ENCODE data around the gene ACACB. TPM values are rescaled to one million over a fixed set of nuclear protein-coding genes. Genes with fewer than 3 reads are reported as not detected.

Gene ACACB
- total RNA-seq, 1 experiment from 2014 or later, result 20.0 TPM

GRCh38 chr12:109102491-109102890 is 13.9 kb upstream of the ACACB start (continued):
- TF ChIP-seq ZNF219 (CRISPR knock-in tag; IDR thresholded peaks at IDR 0.05; ENCODE audit: borderline replicate concordance) (no peak), ZNF121 (CRISPR knock-in tag; IDR thresholded peaks at IDR 0.05) (no peak), OVOL2 (CRISPR knock-in tag; IDR thresholded peaks at IDR 0.05; ENCODE audit: borderline replicate concordance) (no peak), NFATC4 (CRISPR knock-in tag; IDR thresholded peaks at IDR 0.05) (no peak)

- Mint-ChIP-seq H3K27ac (no peak overlapping the region), H3K27me3 (ENCODE audit: low read depth) (no peaks in the 10 kb centered on the region), H3K4me3 (no peak overlapping the region), H3K36me3 (peaks cover 75% of the 10 kb centered on the region), H3K9me3 (no peaks in the 10 kb centered on the region), H3K4me1 (peaks cover under 1% of the 10 kb centered on the region; the same call in 1 of the 2 replicates)
- no peak for DNase-seq (ENCODE audit: low spot score)
- ATAC-seq, result no peak
- no peak for TF ChIP-seq CDX4 (CRISPR knock-in tag; IDR thresholded peaks at IDR 0.05; ENCODE audit: borderline replicate concordance)
- no peak for TF ChIP-seq TEAD4 (CRISPR knock-in tag; IDR thresholded peaks at IDR 0.05)
- no peak for TF ChIP-seq IRF1 (CRISPR knock-in tag; IDR thresholded peaks at IDR 0.05)
- no peak for TF ChIP-seq ATF6 (CRISPR knock-in tag; IDR thresholded peaks at IDR 0.05)
- TF ChIP-seq ZNF281 (CRISPR knock-in tag; IDR thresholded peaks at IDR 0.05), result no peak
- TF ChIP-seq FOXK1 (CRISPR knock-in tag; IDR thresholded peaks at IDR 0.05), result no peak
- TF ChIP-seq MXD4 (CRISPR knock-in tag; IDR thresholded peaks at IDR 0.05; ENCODE audit: borderline replicate concordance), result no peak
- POLR2A ChIA-PET, result no interaction called here
- CTCF ChIA-PET, result no interaction called here
Observed at GRCh38 chr12:109105176-109105575, 11.2 kb upstream of the ACACB start.

- no peak overlapping the region for H3K4me3 Mint-ChIP-seq
- POLR2A ChIA-PET, result no interaction called here
Observed at GRCh38 chr12:109109746-109110350, 6.5 kb upstream of the ACACB start.

More at GRCh38 chr12:109109746-109110350, 6.5 kb upstream of the ACACB start:
- H3K27me3 Mint-ChIP-seq (ENCODE audit: low read depth), result no peaks in the 10 kb centered on the region
- CTCF ChIA-PET, result interaction anchor here (0.7 kb wide), 1 partner anchor 144 kb away, joined by 5 read pairs; no protein-coding TSS in a partner anchor
- no peak for DNase-seq (ENCODE audit: low spot score)
- peaks cover 13% of the 10 kb centered on the region for H3K4me1 Mint-ChIP-seq
- no peaks in the 10 kb centered on the region; the same call in 1 of the 2 replicates for H3K9me3 Mint-ChIP-seq
- H3K27ac Mint-ChIP-seq, result peak overlapping the region; percentile 92
- H3K36me3 Mint-ChIP-seq, result peaks cover 40% of the 10 kb centered on the region
- TF ChIP-seq KAT7 (CRISPR knock-in tag; IDR thresholded peaks at IDR 0.05; ENCODE audit: borderline replicate concordance), result no peak
- no peak for TF ChIP-seq EMX1 (CRISPR knock-in tag; IDR thresholded peaks at IDR 0.05)
- TF ChIP-seq NFE2L1 (CRISPR knock-in tag; IDR thresholded peaks at IDR 0.05), result no peak
- no peak for TF ChIP-seq IRF1 (CRISPR knock-in tag; IDR thresholded peaks at IDR 0.05)
- TF ChIP-seq ZNF671 (CRISPR knock-in tag; IDR thresholded peaks at IDR 0.05), result no peak
- no peak for TF ChIP-seq STAT6 (CRISPR knock-in tag; conservative IDR thresholded peaks at IDR 0.05; ENCODE audit: low read depth)
- TF ChIP-seq ERG (CRISPR knock-in tag; IDR thresholded peaks at IDR 0.05), result no peak
- TF ChIP-seq USF1 (CRISPR knock-in tag; IDR thresholded peaks at IDR 0.05), result no peak
- no peak for TF ChIP-seq ZNF423 (CRISPR knock-in tag; IDR thresholded peaks at IDR 0.05)
- ATAC-seq, result no peak
